Measurements from ENCODE around the gene NEGR1.

DNA sequence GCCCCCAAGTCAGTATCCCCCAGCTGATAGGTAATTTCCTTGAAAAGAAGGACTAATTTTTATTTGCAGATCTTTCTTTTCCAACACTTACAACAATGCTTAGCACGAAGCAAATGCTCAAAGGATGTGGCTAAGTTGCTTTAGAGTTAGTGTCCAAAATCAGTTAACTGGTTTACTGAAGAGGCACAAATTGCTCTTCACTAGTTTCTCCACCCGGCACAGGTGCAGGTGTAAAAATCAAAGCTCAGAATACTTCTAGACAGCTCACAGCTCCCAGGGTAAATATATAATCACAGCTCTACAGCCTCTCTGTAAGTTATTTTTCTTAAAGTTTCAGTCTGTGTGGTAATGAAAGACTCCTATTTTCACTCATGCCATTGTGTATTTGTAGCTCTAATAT, 361.8 kb downstream of the NEGR1 start:
- TF ChIP-seq, protein P1, sequence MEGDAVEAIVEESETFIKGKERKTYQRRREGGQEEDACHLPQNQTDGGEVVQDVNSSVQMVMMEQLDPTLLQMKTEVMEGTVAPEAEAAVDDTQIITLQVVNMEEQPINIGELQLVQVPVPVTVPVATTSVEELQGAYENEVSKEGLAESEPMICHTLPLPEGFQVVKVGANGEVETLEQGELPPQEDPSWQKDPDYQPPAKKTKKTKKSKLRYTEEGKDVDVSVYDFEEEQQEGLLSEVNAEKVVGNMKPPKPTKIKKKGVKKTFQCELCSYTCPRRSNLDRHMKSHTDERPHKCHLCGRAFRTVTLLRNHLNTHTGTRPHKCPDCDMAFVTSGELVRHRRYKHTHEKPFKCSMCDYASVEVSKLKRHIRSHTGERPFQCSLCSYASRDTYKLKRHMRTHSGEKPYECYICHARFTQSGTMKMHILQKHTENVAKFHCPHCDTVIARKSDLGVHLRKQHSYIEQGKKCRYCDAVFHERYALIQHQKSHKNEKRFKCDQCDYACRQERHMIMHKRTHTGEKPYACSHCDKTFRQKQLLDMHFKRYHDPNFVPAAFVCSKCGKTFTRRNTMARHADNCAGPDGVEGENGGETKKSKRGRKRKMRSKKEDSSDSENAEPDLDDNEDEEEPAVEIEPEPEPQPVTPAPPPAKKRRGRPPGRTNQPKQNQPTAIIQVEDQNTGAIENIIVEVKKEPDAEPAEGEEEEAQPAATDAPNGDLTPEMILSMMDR (IDR thresholded peaks at IDR 0.05): no peak
- no peak for TF ChIP-seq POLR2A (IDR thresholded peaks at IDR 0.05)

Data from testis (tissue), 2 donors.